Skin epidermis (tissue), 12 donors: ENCODE results near the gene NBPF9.
A peak's percentile ranks its signal among the peaks of the same experiment; 100 is the strongest.
"Not testable (repeated sequence)": the region's sequence is repeated elsewhere in the genome, so short reads cannot be mapped to it uniquely, and the experiment has no call there.

Experiments
- H3K27ac ChIP-seq, 21 experiments: fragments of 200-600 bp; sonication (generic) in 11 of 21; one replicate each; pipeline ENCODE4 v1.5.0; 2020; ENCODE audit warnings: mild to moderate bottlenecking in 3 of 21, inconsistent platforms in 2 of 21, moderate library complexity in 2 of 21
- H3K4me3 ChIP-seq, 7 experiments: fragments of 200-600 bp; sonication (generic) in 2 of 7; one replicate each; pipeline ENCODE4 v1.5.0; 2020; ENCODE audit warnings: inconsistent platforms in 2 of 7, mild to moderate bottlenecking in 2 of 7, moderate library complexity in 1 of 7

NBPF9 gene

GRCh38 chr1:149103109-149104081 lies at the start of gene NBPF9:
NBPF9 (minus strand) TSS chr1:149103551; CDS start chr1:149082139, 21,412 bp downstream.
- H3K27ac ChIP-seq = peak within 1 kb of the TSS in 9 of 21 experiments; percentile 26 to 81 (median 50)

GRCh38 chr1:149149909-149150308 lies 46.6 kb upstream of the NBPF9 start:
- not testable (repeated sequence) for H3K4me3 ChIP-seq

More at GRCh38 chr1:149103109-149104081, at the start of gene NBPF9:
- H3K4me3 ChIP-seq = peak within 1 kb of the TSS in 6 of 7 experiments; percentile 29 to 48 (median 43)

GRCh38 chr1:149137585-149137984 lies 34.2 kb upstream of the NBPF9 start:
- H3K4me3 ChIP-seq, H3K27ac ChIP-seq: not testable (repeated sequence)

More at GRCh38 chr1:149149909-149150308, 46.6 kb upstream of the NBPF9 start:
- not testable (repeated sequence) for H3K27ac ChIP-seq

- not testable (repeated sequence) for H3K27ac ChIP-seq
Measured at GRCh38 chr1:149130938-149131337, 27.6 kb upstream of the NBPF9 start.

GRCh38 chr1:149129245-149129644 lies 25.9 kb upstream of the NBPF9 start:
- not testable (repeated sequence) for H3K4me3 ChIP-seq

More at GRCh38 chr1:149130938-149131337, 27.6 kb upstream of the NBPF9 start:
- not testable (repeated sequence) for H3K4me3 ChIP-seq

GRCh38 chr1:149126555-149127145 lies 23.3 kb upstream of the NBPF9 start:
- H3K27ac ChIP-seq, H3K4me3 ChIP-seq: not testable (repeated sequence)

More at GRCh38 chr1:149129245-149129644, 25.9 kb upstream of the NBPF9 start:
- H3K27ac ChIP-seq = not testable (repeated sequence)

GRCh38 chr1:149123948-149124926 lies 20.9 kb upstream of the NBPF9 start:
- not testable (repeated sequence) for H3K27ac ChIP-seq, H3K4me3 ChIP-seq

GRCh38 chr1:149112828-149113227 lies 9.5 kb upstream of the NBPF9 start:
- not testable (repeated sequence) for H3K4me3 ChIP-seq, H3K27ac ChIP-seq

- H3K4me3 ChIP-seq, H3K27ac ChIP-seq: not testable (repeated sequence)
Measured at GRCh38 chr1:149110343-149110742, 7.0 kb upstream of the NBPF9 start.

GRCh38 chr1:149102574-149102973 lies 777 bp downstream of the NBPF9 start:
- H3K27ac ChIP-seq = not testable (repeated sequence)
- H3K4me3 ChIP-seq = peak overlapping the region in 4 of 7 experiments; percentile 19 to 48 (median 32)

GRCh38 chr1:149098276-149098675 lies 5.1 kb downstream of the NBPF9 start:
- H3K27ac ChIP-seq, H3K4me3 ChIP-seq: not testable (repeated sequence)

- not testable (repeated sequence) for H3K27ac ChIP-seq, H3K4me3 ChIP-seq
Measured at GRCh38 chr1:149093155-149093554, 10.2 kb downstream of the NBPF9 start.

- H3K4me3 ChIP-seq, H3K27ac ChIP-seq: not testable (repeated sequence)
Measured at GRCh38 chr1:149075505-149076127, 27.7 kb downstream of the NBPF9 start.

GRCh38 chr1:149064611-149065010 lies 38.7 kb downstream of the NBPF9 start:
- H3K27ac ChIP-seq, H3K4me3 ChIP-seq: not testable (repeated sequence)

GRCh38 chr1:149043056-149043455 lies 60.3 kb downstream of the NBPF9 start:
- not testable (repeated sequence) for H3K4me3 ChIP-seq, H3K27ac ChIP-seq

GRCh38 chr1:149033916-149034315 lies 69.4 kb downstream of the NBPF9 start:
- not testable (repeated sequence) for H3K27ac ChIP-seq, H3K4me3 ChIP-seq

- H3K4me3 ChIP-seq, H3K27ac ChIP-seq: not testable (repeated sequence)
Measured at GRCh38 chr1:149024327-149024726, 79.0 kb downstream of the NBPF9 start.

GRCh38 chr1:149018577-149018976 lies 84.8 kb downstream of the NBPF9 start:
- not testable (repeated sequence) for H3K27ac ChIP-seq, H3K4me3 ChIP-seq

GRCh38 chr1:149016626-149017025 lies 86.7 kb downstream of the NBPF9 start:
- H3K27ac ChIP-seq, H3K4me3 ChIP-seq: not testable (repeated sequence)
